BE2C (cell line): ENCODE data around the gene IGFBP4.

Source experiments
- DNase-seq: peaks from one replicate; pipeline ENCODE4 v3.0.0-alpha.2; 2020
- H3K27me3 ChIP-seq: fragments of 250-450 bp; sonication (Bioruptor Pico); 2 replicates; pipeline ENCODE4 v1.5.1; 2020; ENCODE audit warnings: mild to moderate bottlenecking
- H3K36me3 ChIP-seq: fragments of 250-450 bp; sonication (Bioruptor Pico); 2 replicates; pipeline ENCODE4 v1.5.1; 2020; ENCODE audit warnings: mild to moderate bottlenecking
- H3K4me1 ChIP-seq: fragments of 250-450 bp; sonication (Bioruptor Pico); 2 replicates; pipeline ENCODE4 v1.5.1; 2020
- H3K4me3 ChIP-seq: 2 replicates; pipeline ENCODE4 v1.5.1; 2011; ENCODE audit warnings: low read depth, low read length
- H3K9me3 ChIP-seq: fragments of 250-450 bp; sonication (Bioruptor Pico); 2 replicates; pipeline ENCODE4 v1.5.1; 2020
- TF ChIP-seq, protein P1 (sequence below): IDR thresholded peaks from 2 replicates; pipeline ENCODE4 v1.5.1; 2012; ENCODE audit warnings: mild to moderate bottlenecking, low read depth, low read length

The IGFBP4 gene

GRCh38 chr17:40436636-40437035 lies 6.6 kb upstream of the IGFBP4 start:
- TF ChIP-seq, protein P1, sequence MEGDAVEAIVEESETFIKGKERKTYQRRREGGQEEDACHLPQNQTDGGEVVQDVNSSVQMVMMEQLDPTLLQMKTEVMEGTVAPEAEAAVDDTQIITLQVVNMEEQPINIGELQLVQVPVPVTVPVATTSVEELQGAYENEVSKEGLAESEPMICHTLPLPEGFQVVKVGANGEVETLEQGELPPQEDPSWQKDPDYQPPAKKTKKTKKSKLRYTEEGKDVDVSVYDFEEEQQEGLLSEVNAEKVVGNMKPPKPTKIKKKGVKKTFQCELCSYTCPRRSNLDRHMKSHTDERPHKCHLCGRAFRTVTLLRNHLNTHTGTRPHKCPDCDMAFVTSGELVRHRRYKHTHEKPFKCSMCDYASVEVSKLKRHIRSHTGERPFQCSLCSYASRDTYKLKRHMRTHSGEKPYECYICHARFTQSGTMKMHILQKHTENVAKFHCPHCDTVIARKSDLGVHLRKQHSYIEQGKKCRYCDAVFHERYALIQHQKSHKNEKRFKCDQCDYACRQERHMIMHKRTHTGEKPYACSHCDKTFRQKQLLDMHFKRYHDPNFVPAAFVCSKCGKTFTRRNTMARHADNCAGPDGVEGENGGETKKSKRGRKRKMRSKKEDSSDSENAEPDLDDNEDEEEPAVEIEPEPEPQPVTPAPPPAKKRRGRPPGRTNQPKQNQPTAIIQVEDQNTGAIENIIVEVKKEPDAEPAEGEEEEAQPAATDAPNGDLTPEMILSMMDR = no peak
- no peak for DNase-seq

GRCh38 chr17:40437095-40437732 lies 6.0 kb upstream of the IGFBP4 start:
- H3K4me1 ChIP-seq = peaks cover 16% of the 10 kb centered on the region
- TF ChIP-seq, protein P1 = no peak
- H3K36me3 ChIP-seq = no peaks in the 10 kb centered on the region
- no peak overlapping the region for H3K4me3 ChIP-seq
- DNase-seq = peak; percentile 45
- no peaks in the 10 kb centered on the region for H3K27me3 ChIP-seq
- H3K9me3 ChIP-seq = no peaks in the 10 kb centered on the region

More at GRCh38 chr17:40436636-40437035, 6.6 kb upstream of the IGFBP4 start:
- H3K9me3 ChIP-seq = no peaks in the 10 kb centered on the region
- no peaks in the 10 kb centered on the region for H3K36me3 ChIP-seq
- H3K4me1 ChIP-seq = peaks cover 16% of the 10 kb centered on the region
- H3K27me3 ChIP-seq = no peaks in the 10 kb centered on the region
- H3K4me3 ChIP-seq = no peak overlapping the region

DNA sequence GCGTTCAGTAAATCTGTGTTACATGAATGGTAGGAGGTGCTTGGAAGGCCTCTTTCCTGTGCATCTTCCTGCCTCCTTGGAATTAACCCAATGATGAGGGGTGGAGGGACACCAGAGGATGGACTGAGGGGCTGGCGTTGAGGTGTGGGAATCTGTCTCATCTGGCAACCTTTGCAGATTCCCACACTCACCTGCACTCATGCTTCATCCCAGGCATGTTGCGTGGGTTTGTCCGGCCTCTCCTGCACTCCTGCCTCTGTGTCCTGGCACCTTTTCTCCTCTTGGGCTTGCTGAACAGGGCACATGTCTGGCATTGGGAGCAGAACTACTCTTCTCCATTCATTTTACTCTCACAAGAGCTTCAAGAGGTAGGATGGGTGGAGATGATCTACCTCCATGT lies 3.1 kb upstream of the IGFBP4 start:
- no peaks in the 10 kb centered on the region for H3K9me3 ChIP-seq
- TF ChIP-seq, protein P1 = no peak
- peaks cover 5% of the 10 kb centered on the region for H3K4me1 ChIP-seq
- no peaks in the 10 kb centered on the region for H3K27me3 ChIP-seq
- H3K36me3 ChIP-seq = no peaks in the 10 kb centered on the region
- H3K4me3 ChIP-seq = no peak overlapping the region
- no peak for DNase-seq

DNA sequence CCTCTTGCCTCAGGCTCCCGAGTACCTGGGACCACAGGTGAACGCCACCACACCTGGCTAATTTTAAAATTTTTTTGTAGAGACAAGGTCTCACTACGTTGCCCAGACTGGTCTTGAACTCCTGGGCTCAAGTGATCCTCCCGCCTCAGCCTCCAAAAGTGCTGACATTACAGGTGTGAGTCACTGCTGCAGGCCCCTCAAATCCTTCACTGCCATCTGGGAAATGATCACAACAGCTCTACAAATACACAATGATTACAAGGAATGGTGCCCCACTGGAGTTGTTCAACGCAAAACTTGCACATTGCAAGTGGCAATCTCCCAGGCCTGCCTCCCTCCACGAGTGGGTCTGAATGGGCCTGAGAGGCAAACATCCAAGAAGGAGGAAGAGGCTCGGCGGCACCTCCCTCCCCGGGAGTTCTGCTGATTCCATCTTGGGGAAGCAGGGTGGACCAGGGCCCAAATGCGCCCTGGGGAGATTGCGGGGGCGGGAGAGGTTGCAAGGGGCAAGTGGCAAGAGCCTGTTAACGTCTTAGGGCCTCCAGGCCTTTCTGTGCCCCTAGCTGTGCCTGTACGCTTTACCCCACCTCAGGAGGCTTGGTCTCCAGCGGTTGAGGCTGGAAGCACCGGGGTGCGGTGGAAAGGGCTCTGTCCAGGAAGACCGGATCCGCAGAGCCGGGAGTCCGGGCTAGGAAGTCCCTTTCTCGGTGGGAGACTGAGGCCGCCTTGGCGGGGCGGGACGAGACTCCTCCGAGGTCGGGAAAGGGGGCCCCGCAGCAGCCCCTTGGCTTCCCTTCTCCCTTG lies 656 bp upstream of the IGFBP4 start:
- H3K27me3 ChIP-seq = no peaks in the 10 kb centered on the region
- no peaks in the 10 kb centered on the region for H3K36me3 ChIP-seq
- H3K4me3 ChIP-seq = peak overlapping the region; percentile 91
- DNase-seq = no peak
- TF ChIP-seq, protein P1 = no peak
- H3K4me1 ChIP-seq = peaks cover 14% of the 10 kb centered on the region
- H3K9me3 ChIP-seq = no peaks in the 10 kb centered on the region

GRCh38 chr17:40443988-40444899 lies 994 bp downstream of the IGFBP4 start:
- Histone ChIP-seq H3K4me3 (peak overlapping the region; percentile 91), H3K36me3 (no peaks in the 10 kb centered on the region), H3K4me1 (peaks cover 19% of the 10 kb centered on the region), H3K27me3 (no peaks in the 10 kb centered on the region), H3K9me3 (no peaks in the 10 kb centered on the region)
- TF ChIP-seq, protein P1 = no peak
- DNase-seq = peak; percentile 43
